Parathyroid adenoma (tissue), 2 donors: Measurements from ENCODE around the gene NCKAP5.
"Not testable (repeated sequence)": the region's sequence is repeated elsewhere in the genome, so short reads cannot be mapped to it uniquely, and the experiment has no call there.

Experiments used
- H2AFZ ChIP-seq: fragments of 300-600 bp; sonication (generic); one replicate; pipeline ENCODE4 v1.7.0; 2017; ENCODE audit warnings: antibody characterized with exemption, mild to moderate bottlenecking
- H3K27ac ChIP-seq: fragments of 300-600 bp; sonication (generic); one replicate; pipeline ENCODE4 v1.7.0; 2017
- H3K27me3 ChIP-seq: fragments of 300-600 bp; sonication (generic); one replicate; pipeline ENCODE4 v1.7.0; 2017; ENCODE audit warnings: low read length; ENCODE audit not compliant: control insufficient read depth, insufficient read depth
- H3K36me3 ChIP-seq: fragments of 300-600 bp; sonication (generic); one replicate; pipeline ENCODE4 v1.7.0; 2017; ENCODE audit warnings: low read length; ENCODE audit not compliant: control insufficient read depth, insufficient read depth
- H3K4me1 ChIP-seq: fragments of 300-600 bp; sonication (generic); one replicate; pipeline ENCODE4 v1.7.0; 2017; ENCODE audit warnings: control low read depth
- H3K4me2 ChIP-seq: fragments of 300-600 bp; sonication (generic); one replicate; pipeline ENCODE4 v1.7.0; 2017; ENCODE audit warnings: low read length
- H3K4me3 ChIP-seq: fragments of 300-600 bp; sonication (generic); one replicate; pipeline ENCODE4 v1.7.0; 2017; ENCODE audit warnings: low read depth, low read length
- H3K79me2 ChIP-seq: fragments of 300-600 bp; sonication (generic); one replicate; pipeline ENCODE4 v1.7.0; 2017; ENCODE audit warnings: control low read depth
- H3K9ac ChIP-seq: fragments of 300-600 bp; sonication (generic); one replicate; pipeline ENCODE4 v1.7.0; 2017; ENCODE audit warnings: mild to moderate bottlenecking
- H3K9me3 ChIP-seq: fragments of 300-600 bp; sonication (generic); one replicate; pipeline ENCODE4 v1.7.0; 2017; ENCODE audit warnings: low read length; ENCODE audit not compliant: control insufficient read depth
- CTCF ChIP-seq: fragments of 300-600 bp; sonication (generic); IDR thresholded peaks from one replicate; pipeline ENCODE4 v1.7.0; 2017; ENCODE audit warnings: antibody characterized with exemption, mild to moderate bottlenecking
- donor health status: primary hyperparathyroidism.

The NCKAP5 gene

GRCh38 chr2:132716954-132717353 lies 851.3 kb downstream of the NCKAP5 start:
- Histone ChIP-seq H3K27ac (no peak overlapping the region), H3K9me3 (no peaks in the 10 kb centered on the region), H2AFZ (no peak overlapping the region), H3K27me3 (no peaks in the 10 kb centered on the region), H3K4me1 (no peaks in the 10 kb centered on the region), H3K4me3 (no peak overlapping the region), H3K4me2 (no peak overlapping the region), H3K79me2 (no peaks in the 10 kb centered on the region), H3K36me3 (no peaks in the 10 kb centered on the region), H3K9ac (no peak overlapping the region)
- TF ChIP-seq CTCF = no peak

GRCh38 chr2:132715386-132716351 lies 852.6 kb downstream of the NCKAP5 start:
- H3K4me2 ChIP-seq = no peak overlapping the region
- no peaks in the 10 kb centered on the region for H3K79me2 ChIP-seq
- H3K9ac ChIP-seq = no peak overlapping the region

GRCh38 chr2:132703396-132703795 lies 864.9 kb downstream of the NCKAP5 start:
- Histone ChIP-seq H3K27me3 (no peaks in the 10 kb centered on the region), H3K4me3 (no peak overlapping the region), H3K9me3 (no peaks in the 10 kb centered on the region), H3K36me3 (no peaks in the 10 kb centered on the region), H3K4me1 (no peaks in the 10 kb centered on the region), H3K9ac (no peak overlapping the region), H3K27ac (no peak overlapping the region), H3K4me2 (no peak overlapping the region), H3K79me2 (no peaks in the 10 kb centered on the region), H2AFZ (no peak overlapping the region)
- no peak for TF ChIP-seq CTCF

More at GRCh38 chr2:132715386-132716351, 852.6 kb downstream of the NCKAP5 start:
- Histone ChIP-seq H3K9me3 (no peaks in the 10 kb centered on the region), H3K4me3 (no peak overlapping the region), H3K27me3 (no peaks in the 10 kb centered on the region), H3K27ac (no peak overlapping the region), H3K36me3 (no peaks in the 10 kb centered on the region), H3K4me1 (no peaks in the 10 kb centered on the region), H2AFZ (no peak overlapping the region)
- TF ChIP-seq CTCF = no peak

GRCh38 chr2:132701810-132702209 lies 866.5 kb downstream of the NCKAP5 start:
- Histone ChIP-seq H2AFZ (no peak overlapping the region), H3K4me3 (no peak overlapping the region), H3K9me3 (no peaks in the 10 kb centered on the region), H3K36me3 (no peaks in the 10 kb centered on the region), H3K9ac (no peak overlapping the region), H3K79me2 (no peaks in the 10 kb centered on the region), H3K27me3 (no peaks in the 10 kb centered on the region), H3K27ac (no peak overlapping the region), H3K4me1 (no peaks in the 10 kb centered on the region), H3K4me2 (no peak overlapping the region)
- TF ChIP-seq CTCF = no peak

DNA sequence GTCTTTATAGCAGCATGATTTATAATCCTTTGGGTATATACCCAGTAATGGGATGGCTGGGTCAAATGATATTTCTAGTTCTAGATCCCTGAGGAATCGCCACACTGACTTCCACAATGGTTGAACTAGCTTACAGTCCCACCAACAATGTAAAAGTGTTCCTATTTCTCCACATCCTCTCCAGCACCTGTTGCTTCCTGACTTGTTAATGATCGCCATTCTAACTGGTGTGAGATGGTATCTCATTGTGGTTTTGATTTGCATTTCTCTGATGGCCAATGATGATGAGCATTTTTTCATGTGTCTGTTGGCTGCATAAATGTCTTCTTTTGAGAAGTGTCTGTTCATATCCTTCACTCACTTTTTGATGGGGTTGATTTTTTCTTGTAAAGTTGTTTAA lies 868.5 kb downstream of the NCKAP5 start:
- H3K4me2 ChIP-seq, H3K4me1 ChIP-seq, H3K79me2 ChIP-seq, H3K9me3 ChIP-seq, H3K27ac ChIP-seq, H3K27me3 ChIP-seq, H3K9ac ChIP-seq, H2AFZ ChIP-seq, H3K36me3 ChIP-seq, H3K4me3 ChIP-seq: not testable (repeated sequence)

GRCh38 chr2:132698347-132698746 lies 869.9 kb downstream of the NCKAP5 start:
- H3K79me2 ChIP-seq, H3K4me3 ChIP-seq, H3K9ac ChIP-seq, H3K4me2 ChIP-seq, H3K36me3 ChIP-seq, H3K9me3 ChIP-seq, H3K4me1 ChIP-seq, H3K27ac ChIP-seq, H2AFZ ChIP-seq, H3K27me3 ChIP-seq: not testable (repeated sequence)
